ENCODE data around the gene ACTR3C.
"Not testable (repeated sequence)": the region's sequence is repeated elsewhere in the genome, so short reads cannot be mapped to it uniquely, and the experiment has no call there.

ACTR3C gene

GRCh38 chr7:150270101-150270824 lies 53.1 kb downstream of the ACTR3C start:
- not testable (repeated sequence) for H3K27me3 ChIP-seq (ENCODE audit: control insufficient read depth, insufficient read depth, low read length); H3K4me3 ChIP-seq (ENCODE audit: low read depth, low read length); H3K4me1 ChIP-seq (ENCODE audit: control insufficient read depth, insufficient read depth, low read length)

GRCh38 chr7:150268798-150269197 lies 54.5 kb downstream of the ACTR3C start:
- H3K27ac ChIP-seq (ENCODE audit: low read depth, low read length); H3K9me3 ChIP-seq (ENCODE audit: control insufficient read depth, insufficient read depth, low read depth, low read length); H3K4me3 ChIP-seq (ENCODE audit: low read depth, low read length): not testable (repeated sequence)

More at GRCh38 chr7:150270101-150270824, 53.1 kb downstream of the ACTR3C start:
- H3K9me3 ChIP-seq (ENCODE audit: control insufficient read depth, insufficient read depth, low read depth, low read length); H3K9ac ChIP-seq (ENCODE audit: low read length); H3K36me3 ChIP-seq (ENCODE audit: control insufficient read depth, insufficient read depth, low read length); H3K27ac ChIP-seq (ENCODE audit: low read depth, low read length): not testable (repeated sequence)

GRCh38 chr7:150268287-150268686 lies 55.1 kb downstream of the ACTR3C start:
- H3K4me1 ChIP-seq (ENCODE audit: control insufficient read depth, insufficient read depth, low read length); H3K36me3 ChIP-seq (ENCODE audit: control insufficient read depth, insufficient read depth, low read length): not testable (repeated sequence)

More at GRCh38 chr7:150268798-150269197, 54.5 kb downstream of the ACTR3C start:
- H3K4me1 ChIP-seq (ENCODE audit: control insufficient read depth, insufficient read depth, low read length); H3K36me3 ChIP-seq (ENCODE audit: control insufficient read depth, insufficient read depth, low read length); H3K27me3 ChIP-seq (ENCODE audit: control insufficient read depth, insufficient read depth, low read length); H3K9ac ChIP-seq (ENCODE audit: low read length): not testable (repeated sequence)

GRCh38 chr7:150266953-150267665 lies 56.2 kb downstream of the ACTR3C start:
- not testable (repeated sequence) for H3K9ac ChIP-seq (ENCODE audit: low read length); H3K27ac ChIP-seq (ENCODE audit: low read depth, low read length); H3K36me3 ChIP-seq (ENCODE audit: control insufficient read depth, insufficient read depth, low read length); H3K4me1 ChIP-seq (ENCODE audit: control insufficient read depth, insufficient read depth, low read length); H3K9me3 ChIP-seq (ENCODE audit: control insufficient read depth, insufficient read depth, low read depth, low read length); H3K4me3 ChIP-seq (ENCODE audit: low read depth, low read length); H3K27me3 ChIP-seq (ENCODE audit: control insufficient read depth, insufficient read depth, low read length)

More at GRCh38 chr7:150268287-150268686, 55.1 kb downstream of the ACTR3C start:
- H3K27ac ChIP-seq (ENCODE audit: low read depth, low read length); H3K27me3 ChIP-seq (ENCODE audit: control insufficient read depth, insufficient read depth, low read length); H3K4me3 ChIP-seq (ENCODE audit: low read depth, low read length); H3K9ac ChIP-seq (ENCODE audit: low read length); H3K9me3 ChIP-seq (ENCODE audit: control insufficient read depth, insufficient read depth, low read depth, low read length): not testable (repeated sequence)

GRCh38 chr7:150262656-150263055 lies 60.7 kb downstream of the ACTR3C start:
- not testable (repeated sequence) for H3K36me3 ChIP-seq (ENCODE audit: control insufficient read depth, insufficient read depth, low read length); H3K9ac ChIP-seq (ENCODE audit: low read length); H3K27ac ChIP-seq (ENCODE audit: low read depth, low read length); H3K27me3 ChIP-seq (ENCODE audit: control insufficient read depth, insufficient read depth, low read length); H3K9me3 ChIP-seq (ENCODE audit: control insufficient read depth, insufficient read depth, low read depth, low read length); H3K4me3 ChIP-seq (ENCODE audit: low read depth, low read length); H3K4me1 ChIP-seq (ENCODE audit: control insufficient read depth, insufficient read depth, low read length)

- H3K4me1 ChIP-seq (ENCODE audit: control insufficient read depth, insufficient read depth, low read length); H3K9me3 ChIP-seq (ENCODE audit: control insufficient read depth, insufficient read depth, low read depth, low read length); H3K9ac ChIP-seq (ENCODE audit: low read length); H3K36me3 ChIP-seq (ENCODE audit: control insufficient read depth, insufficient read depth, low read length); H3K27ac ChIP-seq (ENCODE audit: low read depth, low read length); H3K27me3 ChIP-seq (ENCODE audit: control insufficient read depth, insufficient read depth, low read length); H3K4me3 ChIP-seq (ENCODE audit: low read depth, low read length): not testable (repeated sequence)
Measured at GRCh38 chr7:150247745-150248144, 75.6 kb downstream of the ACTR3C start.

- not testable (repeated sequence) for H3K9me3 ChIP-seq (ENCODE audit: control insufficient read depth, insufficient read depth, low read depth, low read length); H3K27ac ChIP-seq (ENCODE audit: low read depth, low read length); H3K9ac ChIP-seq (ENCODE audit: low read length); H3K4me3 ChIP-seq (ENCODE audit: low read depth, low read length); H3K36me3 ChIP-seq (ENCODE audit: control insufficient read depth, insufficient read depth, low read length); H3K27me3 ChIP-seq (ENCODE audit: control insufficient read depth, insufficient read depth, low read length); H3K4me1 ChIP-seq (ENCODE audit: control insufficient read depth, insufficient read depth, low read length)
Measured at GRCh38 chr7:150245208-150245607, 78.1 kb downstream of the ACTR3C start.

- H3K9me3 ChIP-seq (ENCODE audit: control insufficient read depth, insufficient read depth, low read depth, low read length); H3K4me3 ChIP-seq (ENCODE audit: low read depth, low read length); H3K36me3 ChIP-seq (ENCODE audit: control insufficient read depth, insufficient read depth, low read length); H3K9ac ChIP-seq (ENCODE audit: low read length); H3K4me1 ChIP-seq (ENCODE audit: control insufficient read depth, insufficient read depth, low read length); H3K27ac ChIP-seq (ENCODE audit: low read depth, low read length); H3K27me3 ChIP-seq (ENCODE audit: control insufficient read depth, insufficient read depth, low read length): not testable (repeated sequence)
Measured at GRCh38 chr7:150242935-150243334, 80.4 kb downstream of the ACTR3C start.

GRCh38 chr7:150225444-150225843 lies 97.9 kb downstream of the ACTR3C start:
- not testable (repeated sequence) for H3K4me1 ChIP-seq (ENCODE audit: control insufficient read depth, insufficient read depth, low read length); H3K27ac ChIP-seq (ENCODE audit: low read depth, low read length); H3K36me3 ChIP-seq (ENCODE audit: control insufficient read depth, insufficient read depth, low read length); H3K4me3 ChIP-seq (ENCODE audit: low read depth, low read length); H3K9ac ChIP-seq (ENCODE audit: low read length); H3K9me3 ChIP-seq (ENCODE audit: control insufficient read depth, insufficient read depth, low read depth, low read length)
- H3K27me3 ChIP-seq (ENCODE audit: control insufficient read depth, insufficient read depth, low read length): peaks cover 34% of the 10 kb centered on the region

- H3K4me1 ChIP-seq (ENCODE audit: control insufficient read depth, insufficient read depth, low read length); H3K36me3 ChIP-seq (ENCODE audit: control insufficient read depth, insufficient read depth, low read length): not testable (repeated sequence)
Measured at GRCh38 chr7:150222083-150222972, 101.0 kb downstream of the ACTR3C start.

GRCh38 chr7:150220673-150221181 lies 102.6 kb downstream of the ACTR3C start:
- Histone ChIP-seq H3K4me3 (ENCODE audit: low read depth, low read length) (peak overlapping the region; percentile 52), H3K27me3 (ENCODE audit: control insufficient read depth, insufficient read depth, low read length) (peaks cover 53% of the 10 kb centered on the region)
- H3K4me1 ChIP-seq (ENCODE audit: control insufficient read depth, insufficient read depth, low read length): not testable (repeated sequence)

More at GRCh38 chr7:150222083-150222972, 101.0 kb downstream of the ACTR3C start:
- peaks cover 54% of the 10 kb centered on the region for H3K27me3 ChIP-seq (ENCODE audit: control insufficient read depth, insufficient read depth, low read length)
- H3K9me3 ChIP-seq (ENCODE audit: control insufficient read depth, insufficient read depth, low read depth, low read length); H3K4me3 ChIP-seq (ENCODE audit: low read depth, low read length); H3K27ac ChIP-seq (ENCODE audit: low read depth, low read length); H3K9ac ChIP-seq (ENCODE audit: low read length): not testable (repeated sequence)

More at GRCh38 chr7:150220673-150221181, 102.6 kb downstream of the ACTR3C start:
- H3K27ac ChIP-seq (ENCODE audit: low read depth, low read length); H3K9me3 ChIP-seq (ENCODE audit: control insufficient read depth, insufficient read depth, low read depth, low read length); H3K9ac ChIP-seq (ENCODE audit: low read length); H3K36me3 ChIP-seq (ENCODE audit: control insufficient read depth, insufficient read depth, low read length): not testable (repeated sequence)
